SU-DHL-6 (cell line): Measurements from ENCODE around the gene DHX58.

Experiments used
- CTCF ChIP-seq: fragments of 200-600 bp; sonication (generic); IDR thresholded peaks from one replicate; pipeline ENCODE4 v1.5.1; 2017; ENCODE audit warnings: antibody characterized with exemption, mild to moderate bottlenecking, low read length, moderate library complexity; ENCODE audit not compliant: insufficient read depth, poor library complexity, severe bottlenecking
- EZH2phosphoT487 ChIP-seq: fragments of 200-600 bp; sonication (generic), shearing (Covaris generic); conservative IDR thresholded peaks from 2 replicates; pipeline ENCODE4 v1.6.1; 2018; ENCODE audit warnings: mild to moderate bottlenecking, antibody characterized with exemption, low read length, moderate library complexity, mixed read lengths

- TF ChIP-seq CTCF (no peak), EZH2phosphoT487 (no peak)
Observed at GRCh38 chr17:42111265-42111636, 1.3 kb downstream of the DHX58 start.
